HG03378 (cell line): Measurements from ENCODE around the gene ASTN2.

ENCODE experiments used
- ATAC-seq: cut with Tn5 transposase; IDR thresholded peaks from one replicate; pipeline ENCODE4 v1.9.1; 2021; ENCODE audit warnings: mild to moderate bottlenecking, moderate library complexity; ENCODE audit not compliant: unreplicated experiment

ASTN2 gene

GRCh38 chr9:117122953-117123352 lies 291.9 kb downstream of the ASTN2 start:
- no peak for ATAC-seq

- ATAC-seq = no peak
These were observed 292.8 kb downstream of the ASTN2 start for GRCh38 chr9:117122102-117122501.

- ATAC-seq = no peak
These were observed 293.5 kb downstream of the ASTN2 start for GRCh38 chr9:117121316-117121715.

GRCh38 chr9:117120061-117120460 lies 294.8 kb downstream of the ASTN2 start:
- no peak for ATAC-seq

GRCh38 chr9:117116084-117116483 lies 298.8 kb downstream of the ASTN2 start:
- peak; percentile 90 for ATAC-seq

- ATAC-seq = no peak
These were observed 300.1 kb downstream of the ASTN2 start for GRCh38 chr9:117114768-117115167.

- no peak for ATAC-seq
These were observed 310.0 kb downstream of the ASTN2 start for GRCh38 chr9:117104716-117105495.

GRCh38 chr9:117104206-117104605 lies 310.7 kb downstream of the ASTN2 start:
- ATAC-seq = no peak

- peak; percentile 72 for ATAC-seq
These were observed 311.3 kb downstream of the ASTN2 start for GRCh38 chr9:117103438-117104110.

- ATAC-seq = no peak
These were observed 313.8 kb downstream of the ASTN2 start for GRCh38 chr9:117101008-117101407.

- no peak for ATAC-seq
These were observed 316.5 kb downstream of the ASTN2 start for GRCh38 chr9:117098331-117098730.

- no peak for ATAC-seq
These were observed 317.1 kb downstream of the ASTN2 start for GRCh38 chr9:117097761-117098160.

GRCh38 chr9:117096138-117096537 lies 318.7 kb downstream of the ASTN2 start:
- no peak for ATAC-seq

GRCh38 chr9:117095081-117095480 lies 319.8 kb downstream of the ASTN2 start:
- ATAC-seq = no peak

GRCh38 chr9:117093891-117094844 lies 320.7 kb downstream of the ASTN2 start:
- ATAC-seq = no peak

GRCh38 chr9:117092582-117092981 lies 322.3 kb downstream of the ASTN2 start:
- ATAC-seq = no peak

- ATAC-seq = no peak
These were observed 323.3 kb downstream of the ASTN2 start for GRCh38 chr9:117091529-117091928.

- ATAC-seq = no peak
These were observed 326.1 kb downstream of the ASTN2 start for GRCh38 chr9:117088786-117089185.

- no peak for ATAC-seq
These were observed 326.7 kb downstream of the ASTN2 start for GRCh38 chr9:117088140-117088539.

- no peak for ATAC-seq
These were observed 330.6 kb downstream of the ASTN2 start for GRCh38 chr9:117084221-117084620.

- no peak for ATAC-seq
These were observed 331.3 kb downstream of the ASTN2 start for GRCh38 chr9:117083559-117083958.
